NCI-H2081 (cell line): ENCODE results near the gene FBXL13.
A peak's percentile ranks its signal among the peaks of the same experiment; 100 is the strongest.
"Not testable (repeated sequence)": the region's sequence is repeated elsewhere in the genome, so short reads cannot be mapped to it uniquely, and the experiment has no call there.

ENCODE experiments used
- DNase-seq, 2 experiments: peaks; one replicate each; lab custom pipeline; 2025; lab: John Stamatoyannopoulos, UW

FBXL13 gene

DNA sequence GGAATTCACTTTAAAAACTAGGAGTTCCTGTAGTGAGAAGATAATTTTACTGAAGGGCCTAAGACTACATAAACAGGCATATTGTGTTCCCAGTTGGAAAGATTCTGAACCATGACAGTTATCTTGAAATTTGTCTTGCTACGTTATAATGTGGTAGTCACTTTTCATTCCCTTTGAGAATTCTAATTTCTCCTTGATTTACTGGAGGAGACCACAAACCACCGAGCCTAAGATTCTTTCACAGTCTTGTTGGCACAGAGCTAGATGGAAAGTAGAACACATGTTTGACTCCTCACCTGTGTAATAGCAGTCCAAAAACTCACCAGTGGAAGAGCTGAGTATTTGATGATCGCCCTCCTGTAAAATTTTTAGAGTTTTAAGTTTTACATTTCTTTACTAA lies 5.2 kb upstream of the FBXL13 start:
- DNase-seq, result no peak

DNA sequence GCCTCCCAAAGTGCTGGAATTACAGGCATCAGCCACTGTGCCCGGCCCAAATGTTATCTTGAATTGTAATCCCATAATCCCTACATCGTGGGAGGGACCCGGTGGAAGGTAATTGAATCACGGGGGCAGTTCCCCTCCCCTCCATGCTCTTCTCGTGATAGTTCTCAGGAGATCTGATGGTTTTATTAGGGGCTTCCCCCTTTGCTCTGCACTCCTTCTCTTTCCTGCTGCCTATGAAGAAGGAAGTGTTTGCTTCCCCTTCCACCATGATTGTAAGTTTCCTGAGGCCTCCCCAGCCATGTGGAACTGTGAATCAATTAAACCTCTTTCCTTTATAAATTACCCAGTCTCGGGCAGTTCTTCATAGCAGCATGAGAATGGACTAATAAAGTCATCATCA lies 3.6 kb upstream of the FBXL13 start:
- not testable (repeated sequence) for DNase-seq

DNA sequence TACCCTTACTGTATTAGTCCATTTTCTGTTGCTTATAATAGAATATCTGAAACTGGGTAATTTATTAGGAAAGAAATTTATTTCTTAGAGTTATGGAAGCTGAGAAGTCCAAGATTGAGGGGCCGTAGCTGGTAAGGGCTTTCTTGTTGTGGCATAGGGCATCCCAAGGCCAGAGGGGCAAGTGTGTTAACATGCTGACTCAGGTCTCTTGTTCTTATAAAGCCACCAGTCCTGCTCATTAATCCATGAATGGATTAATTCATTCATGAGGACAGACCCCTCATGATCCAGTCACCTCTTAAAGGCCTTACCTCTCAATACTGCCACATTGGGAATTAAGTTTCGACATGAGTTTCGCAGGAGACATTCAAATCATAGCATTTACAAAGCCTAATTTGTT lies 2.7 kb upstream of the FBXL13 start:
- no peak for DNase-seq

DNA sequence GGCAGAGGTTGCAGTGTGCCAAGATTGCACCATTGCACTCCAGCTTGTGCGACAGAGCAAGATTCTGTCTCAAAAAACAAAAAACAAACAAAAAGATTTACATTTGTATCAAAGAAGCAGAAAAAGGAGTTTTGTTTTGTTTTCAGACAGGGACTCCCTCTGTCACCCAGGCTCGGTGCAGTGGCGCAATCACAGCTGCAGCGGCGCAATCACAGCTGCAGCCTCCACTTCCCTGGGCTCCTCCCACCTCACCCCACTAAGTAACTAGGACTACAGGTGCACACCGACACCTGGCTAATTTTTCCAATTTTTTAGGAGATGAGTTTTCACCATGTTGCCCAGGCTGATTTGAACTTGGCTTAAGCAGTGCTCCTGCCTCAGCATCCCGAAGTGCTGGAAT lies 2.2 kb upstream of the FBXL13 start:
- no peak for DNase-seq

DNA sequence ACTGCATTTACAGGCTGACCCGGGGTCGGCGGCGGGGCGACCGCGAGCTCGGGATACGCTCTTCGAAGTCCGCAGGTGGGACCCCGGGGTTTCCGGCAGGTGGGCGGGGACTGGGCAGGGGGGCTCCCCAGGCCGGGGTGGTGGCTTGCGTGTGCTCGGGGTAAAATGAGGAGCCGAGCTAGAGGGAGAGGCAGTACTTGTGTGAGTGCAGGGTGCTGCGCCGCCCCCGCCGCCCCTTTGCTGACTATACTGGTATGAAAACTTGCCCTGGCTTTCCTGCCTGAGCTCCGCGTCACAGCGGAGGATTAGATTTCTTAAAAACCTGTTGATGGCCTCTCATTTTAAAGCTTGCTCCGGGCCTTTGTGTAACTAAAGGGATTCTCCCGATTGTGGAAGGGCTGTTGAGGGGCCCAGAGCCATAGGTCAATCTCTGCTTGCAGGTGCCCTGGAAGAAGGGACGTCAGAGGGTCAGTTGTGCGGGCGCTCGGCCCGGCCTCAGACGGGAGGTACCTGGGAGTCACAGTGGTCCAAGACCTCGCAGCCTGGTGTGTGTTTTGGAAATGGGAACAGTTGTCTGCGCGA lies 832 bp upstream of the FBXL13 start:
- DNase-seq, result peak; percentile 52 to 65

DNA sequence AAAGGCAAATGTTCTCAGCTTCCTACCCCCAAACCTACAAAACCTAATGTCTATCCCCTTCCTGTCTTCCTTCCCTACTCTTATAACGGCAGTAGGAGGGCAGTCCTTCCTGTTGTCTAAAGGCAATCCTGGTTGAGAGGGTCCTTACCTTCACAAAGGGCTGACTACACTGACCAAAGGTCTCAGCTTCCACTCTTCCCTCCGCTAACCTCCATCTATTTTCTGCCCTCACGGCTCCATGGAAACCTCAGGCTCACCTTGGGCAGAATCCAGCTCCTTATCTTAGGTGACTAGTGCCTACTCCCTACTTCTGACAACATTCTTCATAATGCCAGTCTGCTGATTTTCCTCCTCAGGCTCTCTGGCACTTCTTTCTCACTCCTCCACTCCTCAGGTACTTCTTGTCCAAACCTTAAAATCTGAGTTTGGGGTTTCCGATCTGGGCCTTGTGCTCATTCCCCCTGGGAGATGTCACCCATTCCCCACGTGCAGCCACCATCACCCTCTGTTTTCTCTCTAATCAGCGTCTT lies 542 bp downstream of the FBXL13 start:
- no peak for DNase-seq

DNA sequence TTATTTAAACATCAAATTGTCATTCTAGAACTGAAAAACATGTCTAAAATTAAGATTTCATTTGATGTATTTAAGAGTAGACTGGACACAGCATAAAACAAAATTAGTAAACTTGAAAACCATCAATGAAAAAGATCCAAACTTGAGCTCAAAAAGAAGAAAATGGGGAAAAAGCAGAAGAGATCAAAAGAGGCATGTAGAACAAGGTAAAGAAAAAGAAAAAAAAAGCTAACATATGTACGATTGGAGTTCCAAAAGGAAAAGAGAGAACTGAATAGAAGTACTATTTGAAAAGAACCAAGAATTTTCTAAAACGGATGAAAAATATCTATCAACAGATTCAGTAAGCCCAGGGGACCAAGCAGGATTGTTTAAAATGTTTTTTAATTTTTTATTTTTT lies 3.6 kb downstream of the FBXL13 start:
- DNase-seq, result no peak

DNA sequence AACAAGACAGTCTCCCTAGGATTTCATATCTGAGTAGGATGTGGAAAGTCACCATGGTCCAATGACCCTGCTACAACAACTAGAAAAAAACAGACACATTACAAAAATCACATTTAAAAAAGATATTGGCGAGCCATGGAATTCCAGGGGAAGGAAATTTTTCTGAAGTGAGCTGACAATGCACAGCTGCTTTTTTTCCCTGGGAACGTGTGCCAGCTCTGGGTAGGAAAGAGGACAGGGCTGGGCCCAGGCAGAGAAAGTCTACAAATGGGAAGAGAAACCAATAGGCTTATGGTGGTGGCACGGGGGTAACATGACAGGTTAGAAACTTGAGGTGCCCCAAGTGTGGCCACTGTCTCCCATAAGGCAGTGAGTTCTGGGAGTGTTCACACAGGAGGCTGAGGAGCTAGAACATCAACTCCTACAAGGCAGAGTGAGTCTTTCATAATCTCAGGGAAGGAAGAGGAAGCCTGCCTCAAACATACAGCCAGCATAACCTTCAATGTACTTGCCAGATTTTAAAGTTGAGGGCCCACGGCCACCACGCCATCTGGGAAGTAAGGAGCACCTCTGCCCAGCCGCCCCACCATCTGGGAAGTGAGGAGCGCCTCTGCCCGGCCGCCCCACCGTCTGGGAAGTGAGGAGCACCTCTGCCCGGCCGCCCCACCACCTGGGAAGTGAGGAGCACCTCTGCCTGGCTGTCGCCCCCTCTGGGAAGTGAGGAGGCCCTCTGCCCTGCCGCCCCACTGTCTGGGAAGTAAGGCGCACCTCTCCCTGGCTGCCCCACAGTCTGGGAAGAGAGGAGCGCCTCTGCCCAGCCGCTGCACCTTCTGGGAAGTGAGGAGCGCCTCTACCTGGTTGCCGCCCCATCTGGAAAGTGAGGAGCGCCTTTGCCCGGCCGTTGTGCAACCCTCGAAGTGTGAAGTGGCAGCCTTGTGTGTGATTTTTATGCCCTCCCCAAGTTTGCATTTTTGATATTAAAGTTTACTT lies 5.9 kb downstream of the FBXL13 start:
- DNase-seq, result no peak

DNA sequence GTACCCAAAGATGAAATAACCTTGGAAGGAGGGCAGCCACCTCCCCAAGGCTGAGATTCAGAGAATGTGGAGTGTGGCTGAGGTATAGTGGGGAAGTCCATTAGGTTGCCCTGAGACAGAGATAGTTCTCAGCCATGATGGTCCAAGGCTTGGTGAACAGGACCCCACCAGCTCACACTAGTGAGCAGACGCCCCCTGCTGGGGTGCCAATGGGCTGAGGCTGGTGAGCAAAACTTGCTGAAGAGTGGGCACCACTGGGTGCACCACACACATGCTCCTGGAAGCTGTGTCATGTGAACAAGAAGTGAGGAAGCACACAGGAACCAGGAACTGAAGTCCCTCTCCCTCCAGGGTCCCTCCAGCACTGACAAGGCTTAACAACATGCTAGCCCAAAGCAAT lies 8.9 kb downstream of the FBXL13 start:
- peak; percentile 2 to 20 for DNase-seq

DNA sequence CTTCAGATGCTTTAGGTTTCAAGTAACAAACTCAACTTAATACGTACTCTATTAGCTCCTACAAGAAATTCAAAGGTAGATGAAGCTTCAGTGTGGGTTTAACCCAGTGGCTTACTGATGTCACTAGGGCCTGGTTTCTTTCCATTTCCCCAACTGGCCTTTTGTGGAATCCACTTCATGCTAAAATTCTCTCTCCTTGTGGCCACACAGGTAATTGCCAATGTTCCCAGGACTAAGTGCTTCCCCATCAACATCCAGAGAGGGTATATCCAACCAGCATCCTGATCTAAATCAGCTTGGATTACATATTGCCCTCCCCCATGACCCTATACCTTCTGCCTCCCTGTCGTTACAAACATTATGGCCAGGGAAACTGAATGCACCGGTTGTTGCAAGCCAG lies 10.7 kb downstream of the FBXL13 start:
- DNase-seq, result no peak

DNA sequence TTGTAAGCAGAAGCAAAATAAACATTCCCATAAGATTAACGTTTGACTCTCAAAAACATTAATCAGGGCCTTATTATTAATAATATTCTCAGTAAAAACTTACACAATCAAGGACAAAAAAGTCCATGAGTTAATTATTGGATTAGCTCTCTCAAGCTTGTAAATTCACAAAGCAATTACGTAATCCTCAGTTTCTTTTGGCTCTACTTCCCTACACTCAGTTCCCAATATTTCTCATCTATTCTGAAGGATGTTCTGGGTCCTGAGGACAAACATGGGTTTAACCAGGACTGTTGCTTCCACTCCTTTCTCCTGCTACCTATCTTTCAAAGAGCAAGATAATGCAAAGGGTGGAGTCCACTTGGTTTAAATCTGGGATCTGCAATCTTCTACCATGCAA lies 15.1 kb downstream of the FBXL13 start:
- no peak for DNase-seq

DNA sequence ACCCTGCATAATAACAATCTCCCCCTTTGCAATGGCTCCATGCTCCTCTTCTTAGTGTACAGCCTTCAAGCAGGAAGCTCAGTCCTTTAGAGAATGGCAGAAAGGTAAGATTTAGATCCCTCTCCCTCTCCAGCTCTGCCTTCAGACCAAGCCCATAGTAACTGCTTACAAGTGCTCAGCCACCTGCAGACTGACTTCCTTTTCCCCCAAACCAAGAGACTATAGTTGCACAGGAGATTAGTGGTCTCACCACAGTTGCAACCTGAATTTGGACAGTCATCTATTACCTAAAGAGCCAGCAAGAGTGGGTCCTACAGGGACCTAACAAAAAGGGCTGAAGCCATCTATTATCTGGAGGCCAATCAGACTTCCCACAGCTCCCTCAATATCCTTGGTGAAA lies 16.5 kb downstream of the FBXL13 start:
- DNase-seq, result no peak

DNA sequence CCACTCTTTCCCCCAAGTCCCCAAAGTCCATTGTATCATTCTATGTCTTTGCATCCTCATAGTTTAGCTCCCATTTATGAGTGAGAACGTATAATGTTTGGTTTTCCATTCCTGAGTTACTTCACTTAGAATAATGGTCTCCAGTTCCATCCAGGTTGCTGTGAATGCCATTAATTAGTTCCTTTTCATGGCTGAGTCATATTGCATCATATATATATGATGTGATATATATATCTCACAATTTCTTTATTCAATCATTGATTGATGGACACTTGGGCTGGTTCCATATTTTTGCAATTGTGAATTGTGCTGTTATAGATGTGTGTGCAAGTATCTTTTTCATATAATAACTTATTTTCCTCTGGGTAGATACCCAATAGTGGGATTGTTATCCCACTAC lies 18.6 kb downstream of the FBXL13 start:
- DNase-seq, result not testable (repeated sequence)

DNA sequence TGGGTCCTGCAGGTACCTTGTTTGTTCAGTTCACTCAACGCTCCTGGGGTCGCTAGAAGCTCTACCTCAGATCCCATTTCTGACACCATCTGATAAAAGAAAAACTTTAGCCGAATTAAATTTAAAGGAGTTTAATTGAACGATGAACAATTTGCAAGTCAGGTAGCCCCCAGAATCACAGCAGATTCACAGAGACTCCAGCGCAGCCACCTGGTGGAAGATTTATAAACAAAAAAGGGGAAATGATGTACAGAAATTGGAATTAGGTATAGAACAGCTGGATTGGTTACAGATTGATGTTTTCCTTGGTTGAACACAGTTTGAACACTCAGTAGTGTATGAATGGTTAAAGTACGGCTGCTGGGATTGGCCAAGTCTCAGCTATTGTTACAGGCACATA lies 23.1 kb downstream of the FBXL13 start:
- no peak for DNase-seq

DNA sequence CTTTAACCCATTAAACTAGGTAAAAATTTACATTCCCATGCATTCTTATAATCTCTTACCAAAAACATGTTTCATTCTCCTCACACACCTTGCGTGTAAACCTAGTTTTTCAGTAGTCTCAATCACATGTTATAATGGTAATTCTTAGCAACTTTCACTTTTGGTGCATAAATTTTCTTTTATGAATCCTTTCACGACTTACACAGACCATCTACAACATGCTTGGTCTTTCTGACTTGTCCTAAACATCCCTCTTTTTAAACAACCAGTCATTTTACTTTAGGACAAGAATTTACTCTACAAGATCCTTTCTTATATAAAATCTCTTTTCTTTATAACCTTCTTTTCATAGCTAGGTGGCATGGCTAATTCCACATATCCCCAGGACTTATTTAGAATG lies 25.8 kb downstream of the FBXL13 start:
- DNase-seq, result no peak

DNA sequence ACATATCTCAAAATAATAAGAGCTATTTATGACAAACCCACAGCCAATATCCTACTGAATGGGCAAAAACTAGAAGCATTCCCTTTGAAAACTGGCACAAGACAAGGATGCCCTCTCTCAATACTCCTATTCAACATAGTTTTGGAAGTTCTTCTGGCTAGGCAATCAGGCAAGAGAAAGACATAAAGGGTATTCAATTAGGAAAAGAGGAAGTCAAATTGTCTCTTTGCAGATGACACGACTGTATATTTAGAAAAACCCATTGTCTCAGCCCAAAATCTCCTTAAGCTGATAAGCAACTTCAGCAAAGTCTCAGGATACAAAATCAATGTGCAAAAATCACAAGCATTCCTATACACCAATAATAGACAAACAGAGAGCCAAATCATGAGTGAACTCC lies 32.8 kb downstream of the FBXL13 start:
- not testable (repeated sequence) for DNase-seq

DNA sequence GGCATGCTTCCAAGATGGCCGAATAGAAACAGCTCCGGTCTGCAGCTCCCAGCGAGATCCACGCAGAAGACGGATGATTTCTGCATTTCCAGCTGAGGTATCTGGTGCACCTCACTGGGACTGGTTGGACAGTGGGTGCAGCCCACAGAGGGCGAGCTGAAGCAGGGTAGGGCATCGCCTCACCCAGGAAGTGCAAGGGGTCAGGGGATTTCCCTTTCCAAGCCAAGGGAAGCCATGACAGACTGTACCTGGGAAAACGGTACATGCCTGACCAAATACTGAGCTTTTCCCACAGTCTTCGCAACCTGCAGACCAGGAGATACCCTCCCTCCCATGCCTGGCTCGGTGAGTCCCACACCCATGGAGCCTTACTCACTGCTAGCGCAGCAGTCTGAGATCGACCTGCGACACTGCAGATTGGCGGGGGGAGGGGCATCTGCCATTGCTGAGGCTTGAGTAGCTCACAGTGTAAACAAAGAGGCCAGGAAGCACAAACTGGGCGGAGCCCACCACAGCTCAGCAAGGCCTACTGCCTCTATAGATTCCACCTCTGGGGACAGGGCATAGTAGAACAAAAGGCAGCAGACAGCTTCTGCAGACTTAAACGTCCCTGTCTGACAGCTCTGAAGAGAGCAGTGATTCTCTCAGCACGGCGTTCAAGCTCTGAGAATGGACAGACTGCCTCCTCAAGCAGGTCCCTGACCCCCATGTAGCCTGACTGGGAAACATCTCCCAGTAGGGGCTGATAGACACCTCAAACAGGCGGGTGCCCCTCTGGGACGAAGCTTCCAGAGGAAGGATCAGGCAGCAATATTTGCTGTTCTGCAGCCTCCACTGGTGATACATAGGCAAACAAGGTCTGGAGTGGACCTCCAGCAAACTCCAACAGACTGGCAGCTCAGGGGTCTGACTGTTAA lies 36.5 kb downstream of the FBXL13 start:
- not testable (repeated sequence) for DNase-seq

DNA sequence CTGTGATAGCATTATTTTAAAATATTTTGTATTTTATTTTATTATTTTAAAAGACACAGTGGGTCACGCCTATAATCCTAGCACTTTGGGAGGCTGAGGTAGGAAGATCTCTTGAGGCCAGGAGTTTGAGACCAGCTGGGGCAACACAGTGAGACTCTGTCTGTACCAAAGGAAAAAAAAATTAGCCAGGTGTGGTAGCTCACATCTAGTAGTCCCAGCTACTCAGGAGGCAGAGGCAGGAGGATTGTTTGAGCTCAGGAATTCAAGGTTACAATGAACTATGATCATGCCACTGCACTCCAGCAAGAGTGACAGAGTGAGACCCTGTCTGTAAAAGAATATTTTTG lies 37.1 kb downstream of the FBXL13 start:
- no peak for DNase-seq

DNA sequence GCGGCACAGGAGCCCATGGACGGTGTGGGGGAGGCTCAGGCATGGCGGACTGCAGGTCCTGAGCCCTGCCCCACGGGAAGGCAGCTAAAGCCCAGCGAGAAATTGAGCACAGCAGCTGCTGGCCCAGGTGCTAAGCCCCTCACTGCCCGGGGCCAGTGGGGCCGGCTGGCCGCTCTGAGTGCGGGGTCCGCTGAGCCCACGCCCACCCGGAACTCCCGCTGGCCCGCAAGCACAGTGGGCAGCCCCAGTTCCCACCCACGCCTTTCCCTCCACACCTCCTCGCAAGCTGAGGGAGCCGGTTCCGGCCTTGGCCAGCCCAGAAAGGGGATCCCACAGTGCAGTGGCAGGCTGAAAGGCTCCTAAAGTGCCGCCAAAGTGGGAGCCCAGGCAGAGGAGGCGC lies 40.3 kb downstream of the FBXL13 start:
- not testable (repeated sequence) for DNase-seq

DNA sequence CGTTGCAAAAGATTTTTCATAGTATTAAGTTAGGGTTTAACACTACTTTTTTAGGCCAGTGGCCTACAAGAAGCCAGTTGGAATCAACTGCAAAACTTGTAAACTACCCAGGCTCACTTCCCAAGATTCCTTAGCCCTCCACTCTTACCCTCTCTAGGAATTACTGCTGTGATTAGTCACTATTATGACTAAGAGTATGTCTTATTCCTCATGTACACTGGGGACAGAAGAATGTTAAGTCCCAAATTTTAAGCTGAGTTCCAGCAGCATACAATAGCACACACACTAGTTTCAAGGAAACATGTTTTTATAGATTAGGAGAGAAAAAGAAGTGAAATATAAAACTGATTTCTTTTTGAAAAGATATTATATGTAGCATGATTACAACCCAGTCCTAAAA lies 42.8 kb downstream of the FBXL13 start:
- no peak for DNase-seq

DNA sequence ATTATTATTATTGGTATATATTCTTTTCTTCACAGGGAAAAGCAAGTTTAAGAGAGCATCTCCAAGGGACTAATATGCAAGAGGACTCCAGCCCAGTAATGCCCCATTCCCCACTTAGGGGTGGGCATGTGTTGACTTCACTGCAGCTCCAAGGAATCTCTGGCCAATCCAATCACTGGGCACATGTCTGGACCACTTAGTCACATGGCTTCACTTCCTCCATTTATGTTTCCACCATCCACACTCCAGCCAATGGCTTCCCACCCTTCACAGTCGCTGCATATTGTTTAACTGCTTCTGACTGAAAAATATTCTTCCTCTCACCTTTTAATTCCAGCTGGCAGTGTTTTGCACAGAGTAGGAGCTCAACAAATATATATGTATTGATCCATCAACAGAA lies 43.6 kb downstream of the FBXL13 start:
- no peak for DNase-seq

DNA sequence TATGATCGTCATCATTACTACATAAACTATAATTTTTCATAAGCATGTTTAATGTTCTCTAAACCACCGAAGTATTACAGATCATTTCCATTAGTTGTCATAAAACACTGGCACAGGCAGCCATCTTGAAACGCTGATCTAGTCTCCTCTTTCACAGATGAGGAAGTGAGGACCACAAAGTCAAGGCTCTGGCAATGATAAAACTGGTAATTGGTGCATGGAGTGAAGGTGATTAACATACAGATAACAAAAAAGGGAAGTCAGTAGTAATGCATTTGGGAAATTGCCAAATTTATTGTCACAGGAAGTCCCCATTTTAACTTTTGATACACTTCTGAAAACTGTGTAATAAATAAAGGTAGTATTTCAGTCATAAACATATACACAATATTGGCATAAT lies 49.3 kb downstream of the FBXL13 start:
- DNase-seq, result no peak
